Measurements from ENCODE around the gene HEMK1. TPM values are rescaled to one million over a fixed set of nuclear protein-coding genes. Genes with fewer than 3 reads are reported as not detected.
A peak's percentile ranks its signal among the peaks of the same experiment; 100 is the strongest.

HEMK1 gene
- total RNA-seq, 1 experiment from 2014 or later, result 20.9 TPM

- TF ChIP-seq TCF7 (CRISPR knock-in tag; IDR thresholded peaks at IDR 0.05; ENCODE audit: low read depth) (no peak), ZNF425 (CRISPR knock-in tag; conservative IDR thresholded peaks at IDR 0.05) (no peak), E2F1 (CRISPR knock-in tag; IDR thresholded peaks at IDR 0.05) (peak; percentile 90), ETV6 (CRISPR knock-in tag; IDR thresholded peaks at IDR 0.05) (peak; percentile 98), CREM (CRISPR knock-in tag; IDR thresholded peaks at IDR 0.05) (no peak), STAT6 (CRISPR knock-in tag; conservative IDR thresholded peaks at IDR 0.05; ENCODE audit: low read depth) (no peak), SMAD3 (CRISPR knock-in tag; IDR thresholded peaks at IDR 0.05; ENCODE audit: borderline replicate concordance) (no peak), MYBL2 (CRISPR knock-in tag; IDR thresholded peaks at IDR 0.05) (0 out of 2 replicates have a peak, but pooled peaks have one; percentile 67), USF2 (CRISPR knock-in tag; IDR thresholded peaks at IDR 0.05) (no peak; the same call in 1 of the 2 replicates), GTF2I (CRISPR knock-in tag; conservative IDR thresholded peaks at IDR 0.05) (no peak), ATF3 (CRISPR knock-in tag; conservative IDR thresholded peaks at IDR 0.05) (no peak), NFATC4 (CRISPR knock-in tag; IDR thresholded peaks at IDR 0.05) (no peak), KAT7 (CRISPR knock-in tag; IDR thresholded peaks at IDR 0.05; ENCODE audit: borderline replicate concordance) (no peak)
Measured at GRCh38 chr3:50611464-50612233, 42.3 kb downstream of the HEMK1 start, which contains the start of gene CISH (continued).

- Mint-ChIP-seq H3K27ac (no peak overlapping the region), H3K4me3 (peak overlapping the region; percentile 76), H3K36me3 (no peaks in the 10 kb centered on the region), H3K9me3 (no peaks in the 10 kb centered on the region), H3K27me3 (ENCODE audit: low read depth) (peaks cover 51% of the 10 kb centered on the region), H3K4me1 (peaks cover 24% of the 10 kb centered on the region)
- no peak for ATAC-seq
- CTCF ChIA-PET, result interaction anchor here (0.6 to 10.1 kb wide), 58 partner anchors 11 to 823 kb away, joined by 3 to 202 read pairs (median 4); partner anchors contain the start of genes C3orf18, CYB561D2, HEMK1 and HYAL3
- POLR2A ChIA-PET, result interaction anchor here (0.7 to 1.3 kb wide), 2 partner anchors 20 to 275 kb away, joined by 3 read pairs; no protein-coding TSS in a partner anchor
- no peak for DNase-seq (ENCODE audit: low spot score)
- TF ChIP-seq ZNF317 (CRISPR knock-in tag; IDR thresholded peaks at IDR 0.05; ENCODE audit: borderline replicate concordance, low read depth) (no peak), MYBL2 (CRISPR knock-in tag; IDR thresholded peaks at IDR 0.05) (no peak), TEAD1 (CRISPR knock-in tag; IDR thresholded peaks at IDR 0.05) (no peak), JAZF1 (CRISPR knock-in tag; IDR thresholded peaks at IDR 0.05) (no peak), OVOL2 (CRISPR knock-in tag; IDR thresholded peaks at IDR 0.05; ENCODE audit: borderline replicate concordance) (no peak), SMAD4 (CRISPR knock-in tag; IDR thresholded peaks at IDR 0.05) (no peak), ATF6 (CRISPR knock-in tag; IDR thresholded peaks at IDR 0.05) (no peak), ZNF532 (CRISPR knock-in tag; IDR thresholded peaks at IDR 0.05; ENCODE audit: borderline replicate concordance) (no peak)
Measured at GRCh38 chr3:50612234-50612882, 43.0 kb downstream of the HEMK1 start.
